Mucosa of descending colon (tissue), 3 donors: ENCODE measurements around the gene VPS33B. TPM values are rescaled to one million over a fixed set of nuclear protein-coding genes. Genes with fewer than 3 reads are reported as not detected.
A peak's percentile ranks its signal among the peaks of the same experiment; 100 is the strongest.

Source experiments
- ATAC-seq: fragments of 200-7000 bp; cut with Tn5 transposase; one replicate; pipeline ENCODE4 v1.9.1; 2020; ENCODE audit warnings: mild to moderate bottlenecking, moderate library complexity
- DNase-seq, 3 donors: peaks; one replicate each; pipeline ENCODE4 v3.0.0-alpha.2; 2020
- H3K36me3 ChIP-seq: fragments of 200-600 bp; one replicate; pipeline ENCODE4 v1.8.0; 2021; ENCODE audit warnings: low read depth, mild to moderate bottlenecking
- H3K4me1 ChIP-seq: fragments of 200-600 bp; one replicate; pipeline ENCODE4 v1.8.0; 2021; ENCODE audit warnings: low read depth, mild to moderate bottlenecking
- H3K4me3 ChIP-seq: fragments of 200-600 bp; one replicate; pipeline ENCODE4 v1.8.0; 2021; ENCODE audit warnings: mild to moderate bottlenecking
- H3K9me3 ChIP-seq: fragments of 200-600 bp; one replicate; pipeline ENCODE4 v1.8.0; 2021; ENCODE audit warnings: mild to moderate bottlenecking
- intact Hi-C, 2 donors: fragments of 100-400 bp; cut with DNase I in 1 of 2; cut with micrococcal nuclease in 1 of 2; formaldehyde crosslinking; loops; one replicate each; pipeline versions ENCODE4 v1.11.0 to v1.11.1; 2022; cut with DNase I, micrococcal nuclease
- total RNA-seq, 3 donors: library from RNA; stranded (reverse); fragmentation: NEBNext Ultra II Directional in 2 of 3; extraction: Animal tissue kit (Norgen Biotek cat#: 25700) in 2 of 3; gene quantifications; one replicate each; pipeline versions ENCODE4 v1.2.1 to v1.2.4, GENCODE V29; 2021 to 2023
- TF ChIP-seq, protein P1 (sequence below): fragments of 200-600 bp; IDR thresholded peaks from one replicate; pipeline ENCODE4 v1.8.0; 2022; ENCODE audit warnings: antibody characterized with exemption, mild to moderate bottlenecking
- donor health status: DM: no; HTN: no; CAD: no; lungs with moderate emphysema.
- donor health status: DM: no; HTN: no; CAD: no.
- donor health status: DM: no; HTN: yes; CAD: no.

The VPS33B gene
- total RNA-seq, 3 donors from 2014 or later: 13.4 to 22.7 (median 16.2) TPM

GRCh38 chr15:91031796-91032195 lies 9.4 kb upstream of the VPS33B start:
- intact Hi-C loops: no loop called here
- H3K4me3 ChIP-seq: no peak overlapping the region
- H3K9me3 ChIP-seq: no peaks in the 10 kb centered on the region
- TF ChIP-seq, protein P1, sequence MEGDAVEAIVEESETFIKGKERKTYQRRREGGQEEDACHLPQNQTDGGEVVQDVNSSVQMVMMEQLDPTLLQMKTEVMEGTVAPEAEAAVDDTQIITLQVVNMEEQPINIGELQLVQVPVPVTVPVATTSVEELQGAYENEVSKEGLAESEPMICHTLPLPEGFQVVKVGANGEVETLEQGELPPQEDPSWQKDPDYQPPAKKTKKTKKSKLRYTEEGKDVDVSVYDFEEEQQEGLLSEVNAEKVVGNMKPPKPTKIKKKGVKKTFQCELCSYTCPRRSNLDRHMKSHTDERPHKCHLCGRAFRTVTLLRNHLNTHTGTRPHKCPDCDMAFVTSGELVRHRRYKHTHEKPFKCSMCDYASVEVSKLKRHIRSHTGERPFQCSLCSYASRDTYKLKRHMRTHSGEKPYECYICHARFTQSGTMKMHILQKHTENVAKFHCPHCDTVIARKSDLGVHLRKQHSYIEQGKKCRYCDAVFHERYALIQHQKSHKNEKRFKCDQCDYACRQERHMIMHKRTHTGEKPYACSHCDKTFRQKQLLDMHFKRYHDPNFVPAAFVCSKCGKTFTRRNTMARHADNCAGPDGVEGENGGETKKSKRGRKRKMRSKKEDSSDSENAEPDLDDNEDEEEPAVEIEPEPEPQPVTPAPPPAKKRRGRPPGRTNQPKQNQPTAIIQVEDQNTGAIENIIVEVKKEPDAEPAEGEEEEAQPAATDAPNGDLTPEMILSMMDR: no peak
- ATAC-seq (no peak), DNase-seq (no peak)
- H3K4me1 ChIP-seq: peaks cover 5% of the 10 kb centered on the region
- H3K36me3 ChIP-seq: no peaks in the 10 kb centered on the region

DNA sequence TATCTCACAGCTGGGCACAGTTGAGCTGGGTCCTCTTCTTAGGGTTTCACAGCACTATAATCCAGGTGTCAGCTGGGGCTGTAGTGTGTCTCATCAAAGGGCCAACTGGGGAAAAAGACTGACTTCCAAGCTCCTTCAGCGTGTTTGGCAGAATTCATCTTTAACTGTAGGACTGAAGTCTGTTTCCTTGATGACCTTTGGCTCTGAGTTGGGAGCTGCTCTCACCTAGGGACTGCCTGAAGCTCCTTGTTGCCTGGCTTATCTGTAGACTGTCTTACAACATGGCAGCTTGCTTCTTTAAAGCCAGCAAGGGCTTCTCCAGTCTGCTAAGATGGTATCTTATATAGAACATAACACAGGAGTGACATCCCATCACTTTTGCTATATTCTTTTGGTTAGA lies 5.3 kb upstream of the VPS33B start:
- ATAC-seq: peak; percentile 49
- H3K4me1 ChIP-seq: no peaks in the 10 kb centered on the region
- no peak for DNase-seq
- no peaks in the 10 kb centered on the region for H3K36me3 ChIP-seq
- H3K4me3 ChIP-seq: no peak overlapping the region
- intact Hi-C loops: no loop called here
- no peaks in the 10 kb centered on the region for H3K9me3 ChIP-seq
- TF ChIP-seq, protein P1: no peak

DNA sequence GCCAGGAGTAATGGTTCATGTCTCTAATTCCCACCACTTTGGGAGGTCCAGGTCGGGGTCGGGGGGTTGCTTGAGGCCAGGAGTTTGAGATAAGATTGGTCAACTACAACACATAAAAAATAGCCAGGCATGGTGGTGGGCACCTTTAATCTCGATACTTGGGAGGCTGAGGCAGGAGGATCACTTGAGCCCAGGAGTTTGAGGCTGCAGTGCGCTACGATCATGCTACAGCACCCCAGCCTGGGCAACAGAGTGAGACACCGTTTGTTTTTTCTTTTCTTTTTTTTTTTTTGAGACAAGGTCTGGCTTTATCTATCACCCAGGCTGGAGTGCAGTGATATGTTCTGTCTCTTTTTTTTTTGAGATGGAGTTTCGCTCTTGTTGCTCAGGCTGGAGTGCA lies 1.3 kb upstream of the VPS33B start:
- Histone ChIP-seq H3K4me1 (peaks cover 11% of the 10 kb centered on the region), H3K9me3 (no peaks in the 10 kb centered on the region), H3K4me3 (no peak overlapping the region), H3K36me3 (no peaks in the 10 kb centered on the region)
- TF ChIP-seq, protein P1: no peak
- no peak for DNase-seq
- no peak for ATAC-seq
- intact Hi-C loops: no loop called here

DNA sequence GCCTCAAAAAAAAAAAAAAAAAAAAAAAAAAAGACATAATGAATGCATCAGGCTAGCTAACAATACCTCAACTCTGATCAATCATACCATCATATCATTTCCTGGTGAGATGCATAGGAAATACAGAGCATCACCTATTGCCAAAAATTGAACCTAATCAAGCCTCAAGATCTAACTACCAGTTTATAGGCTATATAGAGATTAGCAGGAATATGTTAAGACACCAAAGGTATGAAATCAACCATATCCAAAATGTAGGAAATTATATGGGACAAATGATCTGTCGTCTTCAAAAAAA lies 387 bp upstream of the VPS33B start:
- intact Hi-C loops: no loop called here
- no peaks in the 10 kb centered on the region for H3K36me3 ChIP-seq
- no peak for DNase-seq
- TF ChIP-seq, protein P1: no peak
- H3K9me3 ChIP-seq: no peaks in the 10 kb centered on the region
- peak overlapping the region; percentile 84 for H3K4me3 ChIP-seq
- ATAC-seq: no peak
- peaks cover 11% of the 10 kb centered on the region for H3K4me1 ChIP-seq

DNA sequence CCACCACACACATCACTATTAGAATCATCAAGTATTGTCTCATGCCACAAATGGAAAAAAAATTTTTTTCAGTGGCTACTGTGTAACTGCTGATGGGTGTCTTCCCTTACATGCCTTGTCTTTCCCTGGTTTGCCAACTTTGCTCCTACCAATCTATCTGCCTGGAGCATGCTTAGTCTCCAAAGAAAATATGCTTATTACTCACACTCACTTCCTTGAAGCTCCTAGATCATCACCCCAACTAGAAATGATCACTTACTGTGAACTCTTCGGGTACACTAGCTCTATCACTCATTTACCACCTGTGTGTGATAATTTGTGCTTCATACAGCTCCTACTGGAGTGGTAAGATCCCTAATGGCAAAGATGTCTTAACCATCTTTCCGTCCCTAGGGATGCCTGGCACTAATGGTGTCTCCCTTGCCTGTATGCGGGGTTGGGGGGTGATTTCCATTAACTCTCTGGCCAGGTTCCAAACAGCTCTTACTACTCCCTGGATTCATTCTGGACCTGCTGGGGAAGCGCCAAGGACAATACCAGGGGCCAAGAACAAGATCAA lies 799 bp downstream of the VPS33B start:
- DNase-seq (no peak), ATAC-seq (peak; percentile 13)
- no peaks in the 10 kb centered on the region for H3K36me3 ChIP-seq
- H3K4me1 ChIP-seq: peaks cover 11% of the 10 kb centered on the region
- peak overlapping the region; percentile 84 for H3K4me3 ChIP-seq
- TF ChIP-seq, protein P1: no peak
- intact Hi-C loops: no loop called here
- no peaks in the 10 kb centered on the region for H3K9me3 ChIP-seq

DNA sequence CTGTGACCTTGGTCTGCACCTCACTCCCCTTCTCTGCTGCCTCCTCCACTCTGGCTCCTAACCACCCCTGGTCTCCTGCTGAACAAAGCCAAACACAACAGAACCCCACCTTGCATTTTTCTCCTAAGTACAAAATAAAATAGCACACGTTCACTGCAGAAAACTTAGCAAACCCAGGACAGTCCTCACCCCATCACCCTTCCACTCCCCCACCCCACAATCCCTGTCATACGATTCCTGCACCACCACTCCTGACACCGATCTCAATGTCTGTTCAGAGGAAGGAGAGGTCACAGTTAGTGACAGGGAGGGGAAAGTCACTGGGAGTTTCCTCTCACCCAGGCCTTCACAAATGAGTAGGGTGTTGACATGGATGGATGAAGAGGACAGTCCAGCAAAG lies 4.2 kb downstream of the VPS33B start:
- ATAC-seq (no peak), DNase-seq (no peak)
- H3K4me1 ChIP-seq: peaks cover 11% of the 10 kb centered on the region
- H3K36me3 ChIP-seq: no peaks in the 10 kb centered on the region
- intact Hi-C loops: no loop called here
- H3K9me3 ChIP-seq: no peaks in the 10 kb centered on the region
- TF ChIP-seq, protein P1: no peak
- no peak overlapping the region for H3K4me3 ChIP-seq
